HG02973 (cell line): ENCODE results near the gene BCAR3.
"Not testable (repeated sequence)": the region's sequence is repeated elsewhere in the genome, so short reads cannot be mapped to it uniquely, and the experiment has no call there.

Experiments used
- ATAC-seq: cut with Tn5 transposase; IDR thresholded peaks from one replicate; pipeline ENCODE4 v1.9.1; 2021; ENCODE audit warnings: moderate library complexity; ENCODE audit not compliant: unreplicated experiment

The BCAR3 gene

GRCh38 chr1:93690341-93690740, 8.7 kb upstream of the BCAR3 start:
- no peak for ATAC-seq

- no peak for ATAC-seq
Observed at GRCh38 chr1:93689521-93690223, 8.0 kb upstream of the BCAR3 start.

GRCh38 chr1:93687542-93687941, 5.9 kb upstream of the BCAR3 start:
- no peak for ATAC-seq

- ATAC-seq, result no peak
Observed at GRCh38 chr1:93686504-93687250, 5.0 kb upstream of the BCAR3 start.

GRCh38 chr1:93685918-93686317, 4.3 kb upstream of the BCAR3 start:
- ATAC-seq, result no peak

- no peak for ATAC-seq
Observed at GRCh38 chr1:93683234-93683633, 1.6 kb upstream of the BCAR3 start.

DNA sequence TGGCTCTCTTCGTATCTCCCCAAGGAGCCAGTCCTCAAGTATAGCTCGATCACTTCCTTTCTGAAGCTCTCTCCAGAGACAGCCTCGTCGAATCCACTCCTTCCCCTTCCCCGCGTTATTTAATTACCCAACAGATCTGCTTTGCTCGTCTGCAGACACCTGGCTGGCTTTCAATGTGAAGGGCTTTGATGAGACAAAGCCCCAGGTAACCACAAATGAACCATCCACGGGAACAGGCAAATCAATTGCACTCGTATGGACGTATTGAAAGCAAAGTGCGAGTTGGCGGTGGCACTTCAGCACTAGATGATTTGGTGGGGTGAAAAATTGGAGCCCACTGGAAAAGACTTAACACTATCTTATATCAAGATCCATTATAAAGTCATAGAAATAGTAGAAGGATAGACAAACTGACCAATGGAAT, 364 bp upstream of the BCAR3 start:
- no peak for ATAC-seq

DNA sequence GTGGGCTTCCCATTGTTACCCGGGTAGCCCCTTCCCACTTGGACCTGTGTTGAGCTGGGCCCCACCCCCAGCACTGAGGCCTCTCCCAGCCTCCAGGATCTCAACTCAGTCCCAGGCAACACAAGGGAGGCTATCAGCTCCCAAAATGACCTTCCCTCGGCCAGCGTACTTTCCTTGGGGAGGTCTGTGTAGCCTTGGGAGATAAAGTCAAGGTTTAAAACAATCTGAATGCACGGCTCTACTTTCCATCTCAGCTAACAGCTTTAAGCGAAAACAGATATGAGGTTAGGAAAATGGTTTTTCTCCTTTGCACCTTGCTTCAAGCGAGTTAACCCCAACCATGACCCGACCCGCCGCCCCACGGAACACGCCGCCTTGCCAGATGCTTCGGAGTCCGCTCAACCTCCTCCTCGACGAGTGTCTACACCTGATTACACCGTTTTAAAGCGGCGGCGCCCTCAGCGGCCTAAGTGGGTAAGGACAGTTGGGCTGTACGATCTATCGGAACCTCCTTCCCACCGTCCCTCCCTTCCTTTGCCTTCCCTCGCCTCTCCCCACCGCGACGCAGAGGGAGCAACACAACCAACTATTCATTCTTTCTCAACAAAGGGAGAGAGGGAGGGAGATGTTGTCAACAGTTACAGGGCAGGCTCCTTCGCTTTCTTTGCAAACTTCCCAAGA, 1.1 kb downstream of the BCAR3 start:
- peak; percentile 76 for ATAC-seq

DNA sequence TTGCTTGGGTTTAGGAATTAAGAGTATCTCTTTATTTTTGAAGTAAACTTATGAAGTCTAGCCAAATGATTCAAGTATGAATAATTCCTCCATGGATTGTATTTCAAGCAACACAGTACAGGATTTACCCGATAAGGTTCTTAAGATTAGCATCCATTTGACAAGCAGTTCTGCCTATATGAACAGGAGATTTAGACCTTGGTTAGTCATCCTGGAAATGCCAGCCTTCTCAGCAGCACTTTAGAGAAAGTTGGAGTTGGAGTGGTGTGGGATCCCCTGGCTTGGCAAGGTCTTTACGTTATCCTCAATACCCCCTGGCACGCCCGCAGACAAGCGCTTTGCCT, 1.6 kb downstream of the BCAR3 start:
- ATAC-seq, result no peak

- ATAC-seq, result no peak
Observed at GRCh38 chr1:93679546-93679945, 2.1 kb downstream of the BCAR3 start.

DNA sequence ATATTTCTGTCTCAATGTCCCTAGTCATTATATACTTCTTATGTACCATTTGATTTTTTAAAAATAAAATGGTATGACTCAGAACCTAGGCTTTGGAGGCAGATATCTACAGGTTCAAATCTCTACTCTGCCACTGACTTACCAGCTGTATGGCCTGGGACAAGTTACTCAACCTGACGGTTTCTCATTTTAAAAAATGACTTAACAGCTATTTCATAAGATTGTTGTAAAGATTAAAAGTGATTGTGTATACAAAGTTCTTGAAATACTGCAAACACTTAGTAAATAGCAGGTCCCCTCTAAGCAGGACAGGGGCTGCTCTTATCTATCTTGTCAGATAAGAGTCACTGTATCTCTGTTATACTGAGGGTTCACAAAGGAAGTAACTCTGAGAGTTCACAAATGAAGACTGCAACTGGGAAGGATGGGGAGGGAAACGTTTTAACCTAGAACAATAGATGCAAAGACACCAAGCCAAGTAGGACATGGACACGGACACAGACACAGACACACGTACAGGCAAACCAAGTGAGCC, 2.6 kb downstream of the BCAR3 start:
- ATAC-seq, result no peak

DNA sequence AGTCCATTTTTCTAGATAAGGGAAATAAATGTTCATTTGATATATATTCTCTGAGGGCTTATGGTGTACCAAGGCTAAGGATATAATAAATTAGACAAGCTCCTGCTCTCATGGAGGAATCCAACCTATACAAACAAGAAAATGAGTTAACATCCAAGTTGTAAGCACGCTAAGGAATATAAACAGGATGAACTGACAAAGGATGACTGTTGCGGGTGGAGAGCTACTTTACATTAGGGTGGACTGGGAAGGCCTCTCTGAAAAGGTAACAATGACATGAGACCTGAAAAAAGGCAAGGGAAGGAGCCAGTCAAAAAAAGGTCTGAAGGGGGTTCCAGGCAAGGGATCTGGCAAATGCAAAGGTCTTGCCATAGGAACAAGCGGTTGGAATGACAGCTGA, 3.1 kb downstream of the BCAR3 start:
- no peak for ATAC-seq

GRCh38 chr1:93677729-93678128, 3.9 kb downstream of the BCAR3 start:
- no peak for ATAC-seq

GRCh38 chr1:93676427-93676826, 5.2 kb downstream of the BCAR3 start:
- ATAC-seq, result no peak

- no peak for ATAC-seq
Observed at GRCh38 chr1:93675931-93676330, 5.7 kb downstream of the BCAR3 start.

- ATAC-seq, result no peak
Observed at GRCh38 chr1:93675271-93675670, 6.4 kb downstream of the BCAR3 start.

DNA sequence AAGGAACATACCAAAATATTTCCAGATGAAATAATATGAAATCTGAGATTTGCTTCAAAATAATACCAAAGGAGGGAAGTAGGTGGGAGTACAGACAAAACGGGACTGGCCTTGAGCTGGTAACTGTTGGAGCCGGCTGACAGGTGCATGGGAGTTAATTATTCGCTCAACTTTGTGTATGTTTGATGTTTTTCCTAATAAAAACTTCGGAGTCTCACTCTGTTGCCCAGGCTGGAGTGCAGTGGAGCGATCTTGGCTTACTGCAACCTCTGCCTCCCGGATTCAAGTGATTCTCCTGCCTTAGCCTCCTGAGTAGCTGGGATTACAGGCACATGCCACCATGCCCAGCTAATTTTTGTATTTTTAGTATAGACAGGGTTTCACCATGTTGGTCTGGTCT, 7.6 kb downstream of the BCAR3 start:
- not testable (repeated sequence) for ATAC-seq

DNA sequence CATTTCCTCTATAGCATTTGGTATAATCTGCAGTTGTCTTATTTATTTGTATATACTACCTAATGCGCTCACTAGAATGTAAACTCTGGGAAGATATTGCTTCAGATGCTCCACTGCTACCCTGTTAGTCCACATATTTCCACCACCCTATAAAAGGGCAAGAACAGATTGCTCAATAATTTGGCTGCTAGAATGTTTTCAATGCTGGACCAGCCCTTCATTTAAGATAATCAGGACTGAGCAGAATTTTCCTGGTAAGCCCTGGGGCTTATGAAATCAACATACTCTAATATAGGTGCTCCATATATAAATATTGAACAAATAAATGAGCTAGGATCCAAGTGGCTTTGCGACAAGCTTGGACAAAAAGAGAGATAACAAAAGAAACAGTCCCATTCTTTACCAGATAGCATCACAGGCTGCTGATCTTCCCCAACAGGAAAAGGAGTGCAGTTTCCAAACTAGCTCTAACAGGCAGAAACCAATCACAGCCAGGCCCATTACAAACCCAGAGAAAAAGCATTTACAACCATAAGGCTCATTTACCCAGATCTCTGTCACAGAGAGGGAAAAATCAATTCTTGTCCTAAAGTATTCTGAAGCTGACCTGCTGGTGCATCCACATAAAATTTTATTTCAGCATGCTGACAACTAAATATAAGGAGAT, 8.3 kb downstream of the BCAR3 start:
- ATAC-seq, result no peak

DNA sequence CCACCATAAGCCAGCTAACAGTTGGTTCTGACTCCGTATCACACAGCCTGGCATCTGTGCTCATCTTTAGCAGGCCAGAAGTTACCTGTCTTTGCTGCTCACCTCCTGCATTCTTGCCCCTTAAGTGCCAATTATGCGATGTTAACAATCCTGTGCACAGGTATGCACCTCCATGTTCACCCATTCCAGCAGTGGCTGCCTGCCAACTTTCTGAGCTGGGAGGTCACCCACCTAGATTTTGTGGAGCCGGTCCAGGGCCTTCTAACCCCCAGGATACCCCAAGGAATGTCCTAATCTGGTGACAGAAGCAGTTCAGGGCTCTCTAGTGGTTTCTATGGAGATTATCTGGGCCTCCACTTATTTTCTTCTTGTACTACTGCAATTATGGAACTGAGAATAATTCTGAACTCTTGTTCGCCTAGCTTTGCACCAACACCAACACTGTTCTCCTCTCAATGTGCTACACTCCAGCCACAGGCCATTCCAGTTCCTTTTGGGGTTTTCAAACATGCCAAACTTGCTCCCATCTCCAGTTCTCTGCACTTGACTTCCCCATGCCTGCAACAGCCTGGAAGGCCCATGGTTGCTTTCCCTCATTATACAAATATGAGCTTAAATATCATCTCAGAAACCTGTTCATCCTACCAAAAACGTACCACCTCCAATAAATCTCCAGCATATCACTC, 9.0 kb downstream of the BCAR3 start:
- no peak for ATAC-seq

GRCh38 chr1:93672069-93672468, 9.6 kb downstream of the BCAR3 start:
- ATAC-seq, result no peak
